ENCODE measurements around the gene USP40.

- TF ChIP-seq ZBTB49 (tag by site-specific recombination; IDR thresholded peaks at IDR 0.05; ENCODE audit: low read depth) (no peak), ZBTB1 (tag by site-specific recombination; IDR thresholded peaks at IDR 0.05) (no peak)
Observed at GRCh38 chr2:233593201-233593600, 26.6 kb upstream of the USP40 start.

All from HEK293 (cell line).